GM18517 (cell line): Measurements from ENCODE around the gene MED12L.

ENCODE experiments used
- ATAC-seq: cut with Tn5 transposase; IDR thresholded peaks from one replicate; pipeline ENCODE4 v1.9.1; 2021; ENCODE audit warnings: mild to moderate bottlenecking, moderate library complexity; ENCODE audit not compliant: unreplicated experiment

Gene MED12L

DNA sequence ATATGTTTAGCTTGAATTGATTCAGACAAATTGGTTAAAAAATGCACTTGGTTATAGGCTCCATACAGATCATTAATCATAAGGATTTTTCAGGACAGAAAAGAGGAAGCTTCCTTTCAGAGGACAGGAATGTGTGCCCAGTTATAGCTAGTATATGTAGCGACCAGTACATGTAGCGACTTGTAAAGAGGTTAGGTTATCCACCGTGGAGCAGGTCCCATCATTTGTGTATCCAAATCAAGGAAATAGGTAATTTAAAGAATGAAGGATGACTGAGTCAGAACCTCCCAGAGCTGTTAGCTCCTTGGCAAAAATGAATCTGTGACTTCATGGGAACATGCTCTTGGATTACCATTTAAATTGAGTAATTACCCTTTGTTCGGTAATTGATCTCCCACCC is 314.9 kb downstream of the MED12L start:
- ATAC-seq = no peak

- no peak for ATAC-seq
Observed at GRCh38 chr3:151402349-151402748, 316.9 kb downstream of the MED12L start.

DNA sequence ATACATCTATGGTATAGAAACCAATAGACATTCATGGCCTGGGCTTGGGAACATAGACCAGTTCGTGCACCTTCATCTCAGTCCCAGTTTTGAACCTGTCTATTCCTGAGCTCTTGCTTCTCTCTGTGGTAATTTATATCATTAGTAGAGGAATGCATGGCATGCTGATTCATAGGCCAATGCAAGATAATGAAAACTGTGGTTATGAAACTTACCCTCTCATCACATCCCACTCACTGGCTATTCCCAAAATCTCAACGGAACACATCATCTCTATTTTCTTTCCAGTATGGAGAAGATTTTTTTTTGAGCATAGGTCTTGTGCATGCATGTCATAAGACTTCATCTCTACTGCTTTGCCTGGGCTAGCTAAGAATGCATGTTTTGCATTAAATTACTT is 317.8 kb downstream of the MED12L start:
- ATAC-seq = no peak

DNA sequence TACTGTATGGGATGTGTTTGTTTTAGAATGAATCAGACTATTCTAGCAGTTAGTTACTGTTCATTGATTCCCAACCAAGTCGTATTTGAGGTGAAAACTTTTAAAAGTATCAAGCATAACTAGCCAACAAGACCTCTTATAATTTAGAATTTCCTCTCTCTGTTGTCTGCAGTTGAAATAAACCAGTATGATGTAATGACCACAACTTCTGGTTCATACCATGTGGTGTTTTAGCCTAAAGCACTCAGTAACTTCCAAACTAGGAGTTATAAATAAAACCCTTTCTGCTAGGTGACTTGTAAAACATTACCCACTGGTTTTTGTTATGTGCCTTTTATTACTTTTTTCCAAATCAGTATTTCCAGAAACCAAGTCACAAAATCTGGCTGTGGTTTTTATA is 318.9 kb downstream of the MED12L start:
- ATAC-seq = no peak

- ATAC-seq = no peak
Observed at GRCh38 chr3:151407928-151408327, 322.5 kb downstream of the MED12L start.

- ATAC-seq = no peak
Observed at GRCh38 chr3:151410891-151411559, 325.6 kb downstream of the MED12L start.

DNA sequence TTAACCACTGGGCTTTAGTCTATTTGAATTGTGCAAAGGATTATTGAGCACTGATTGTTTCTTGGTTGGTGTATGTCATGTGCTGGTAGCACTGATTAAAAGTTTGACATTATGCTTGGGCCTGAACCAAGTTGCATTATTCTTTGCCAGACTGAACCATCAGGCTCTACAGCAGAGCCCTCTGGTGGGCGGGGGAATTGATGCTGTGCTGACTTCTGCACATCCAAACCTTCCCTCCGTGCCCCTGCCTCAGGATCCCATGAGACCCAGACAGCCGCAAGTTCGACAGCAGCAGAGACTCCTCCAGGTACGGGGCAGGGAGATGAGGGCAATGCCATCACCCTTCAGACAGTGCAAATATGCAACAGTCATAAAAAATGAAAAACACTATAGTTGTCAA is 327.5 kb downstream of the MED12L start:
- no peak for ATAC-seq

- no peak for ATAC-seq
Observed at GRCh38 chr3:151415289-151415688, 329.8 kb downstream of the MED12L start.

DNA sequence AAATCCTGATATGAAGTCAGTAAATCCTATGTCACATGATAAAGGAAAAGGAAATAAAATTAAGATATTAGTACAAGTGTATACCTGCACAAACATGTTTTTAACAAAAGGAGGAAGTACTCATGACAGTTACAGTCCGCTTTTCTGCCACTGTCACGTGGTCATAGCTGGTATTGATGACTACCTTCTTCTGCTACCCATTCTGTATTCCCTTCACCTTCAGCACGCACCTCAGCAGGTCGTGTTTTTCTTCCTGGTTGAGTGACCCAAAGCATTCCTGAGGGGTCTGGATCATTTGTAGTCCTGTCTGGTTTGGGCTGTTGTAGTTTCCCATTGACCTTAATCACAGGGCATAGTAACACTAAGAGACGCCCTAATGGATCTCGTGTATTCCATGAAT is 334.3 kb downstream of the MED12L start:
- ATAC-seq = no peak

GRCh38 chr3:151421938-151422337 is 336.5 kb downstream of the MED12L start:
- no peak for ATAC-seq

GRCh38 chr3:151423091-151423490 is 337.6 kb downstream of the MED12L start:
- no peak for ATAC-seq

DNA sequence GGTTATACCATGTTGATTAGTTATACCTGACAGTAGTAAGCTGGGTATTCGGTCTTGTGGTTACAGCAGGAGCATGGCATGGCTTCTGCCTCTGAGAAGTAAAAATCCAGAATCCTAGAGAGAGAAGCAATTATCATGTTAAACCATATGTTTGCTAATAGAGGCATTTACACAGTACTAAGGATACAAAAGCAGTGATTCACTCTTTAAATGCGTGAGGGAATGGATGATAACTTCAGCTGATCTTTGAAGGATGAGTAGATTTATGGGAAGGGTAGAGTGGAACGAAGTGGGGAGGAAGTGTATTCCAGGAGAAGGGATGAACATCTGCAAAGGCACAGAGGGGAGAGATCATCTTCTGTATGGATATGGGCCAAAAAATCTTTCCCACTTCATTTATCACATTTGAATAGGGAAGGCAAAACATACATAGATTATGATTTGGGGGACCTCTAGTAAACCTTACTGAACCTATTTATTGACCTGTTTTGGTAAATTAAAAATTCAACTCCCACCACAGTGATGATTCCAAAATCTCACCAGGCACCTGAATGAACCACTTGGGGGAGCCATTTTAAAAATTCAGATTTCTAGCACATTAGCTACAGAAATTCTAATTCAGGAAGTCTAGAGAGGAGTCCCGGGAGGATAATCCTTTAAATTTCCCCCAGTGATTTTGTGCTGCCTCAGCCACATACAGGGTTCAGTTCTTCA is 340.3 kb downstream of the MED12L start:
- ATAC-seq = peak; percentile 28

GRCh38 chr3:151426341-151426657 is 340.8 kb downstream of the MED12L start:
- peak; percentile 75 for ATAC-seq

DNA sequence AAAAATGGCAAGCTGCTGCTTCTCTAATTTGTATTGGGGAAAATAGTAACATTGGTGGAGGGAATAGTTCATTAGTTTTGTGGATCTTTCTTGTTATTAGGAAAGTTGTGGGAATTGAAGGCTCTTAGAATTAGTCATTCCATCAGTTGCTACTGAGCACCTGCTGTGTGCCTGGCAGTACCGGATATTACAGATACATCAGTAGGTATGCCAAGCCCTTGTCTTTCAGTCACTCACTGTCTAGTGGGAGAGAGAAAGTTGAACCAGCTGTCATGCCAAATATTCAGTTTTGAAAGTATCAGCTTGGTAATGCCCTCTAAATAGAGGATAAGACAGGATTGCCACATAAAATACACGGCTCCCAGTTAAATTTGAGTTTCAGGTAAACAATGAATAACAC is 342.9 kb downstream of the MED12L start:
- ATAC-seq = no peak

GRCh38 chr3:151430821-151431484 is 345.5 kb downstream of the MED12L start:
- ATAC-seq = no peak

DNA sequence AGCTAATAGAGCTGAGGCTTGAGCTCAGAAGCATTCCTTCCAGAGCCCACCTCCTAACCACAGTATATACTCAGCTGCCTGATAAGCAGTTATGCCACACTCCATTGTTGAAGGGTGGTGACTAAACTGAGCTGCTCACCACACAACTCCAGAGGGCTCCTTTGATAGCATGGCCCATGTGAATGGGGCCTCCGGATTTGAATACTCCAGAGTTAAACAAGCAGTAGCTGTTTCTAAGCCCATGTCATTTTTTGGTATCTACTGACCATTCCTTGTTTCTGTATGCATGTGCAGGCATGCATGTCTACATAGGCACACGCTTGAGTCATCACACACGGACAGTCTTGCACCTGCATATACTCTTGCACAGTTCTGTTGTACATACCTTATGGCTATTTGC is 346.5 kb downstream of the MED12L start:
- no peak for ATAC-seq

- ATAC-seq = no peak
Observed at GRCh38 chr3:151432616-151433372, 347.3 kb downstream of the MED12L start.

DNA sequence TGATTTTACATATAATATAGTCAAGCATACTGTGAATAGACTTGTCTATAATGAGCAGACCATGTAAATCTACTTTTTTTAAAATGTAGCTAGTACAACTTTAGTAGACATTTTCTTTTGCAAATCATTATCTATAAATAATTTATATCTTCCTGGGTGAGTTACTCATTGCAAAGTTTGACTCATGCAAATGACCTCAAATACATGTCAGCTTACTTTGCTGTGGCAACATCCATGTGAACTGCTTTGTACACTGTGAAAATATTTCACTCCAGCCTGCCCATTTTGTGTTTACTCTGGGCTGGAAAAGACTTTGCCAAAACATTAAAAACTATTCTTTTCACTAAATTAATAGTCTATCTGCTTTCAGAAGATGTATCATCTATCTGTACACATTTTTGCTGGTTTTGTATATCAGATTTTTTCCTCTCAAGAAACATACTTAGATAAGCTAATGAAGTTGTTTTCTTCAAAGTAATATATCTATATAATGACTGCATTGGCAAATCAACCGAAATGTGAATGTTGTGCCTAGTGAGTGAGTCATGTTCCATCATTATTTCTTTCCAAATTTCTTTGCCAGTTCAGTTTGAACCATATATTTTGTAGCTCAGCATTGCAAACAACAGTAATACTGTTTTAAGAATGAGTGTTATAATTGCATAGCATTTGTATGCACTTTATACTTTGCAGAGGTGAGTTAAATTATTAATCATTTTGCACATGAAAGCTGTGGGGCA is 348.9 kb downstream of the MED12L start:
- ATAC-seq = no peak

DNA sequence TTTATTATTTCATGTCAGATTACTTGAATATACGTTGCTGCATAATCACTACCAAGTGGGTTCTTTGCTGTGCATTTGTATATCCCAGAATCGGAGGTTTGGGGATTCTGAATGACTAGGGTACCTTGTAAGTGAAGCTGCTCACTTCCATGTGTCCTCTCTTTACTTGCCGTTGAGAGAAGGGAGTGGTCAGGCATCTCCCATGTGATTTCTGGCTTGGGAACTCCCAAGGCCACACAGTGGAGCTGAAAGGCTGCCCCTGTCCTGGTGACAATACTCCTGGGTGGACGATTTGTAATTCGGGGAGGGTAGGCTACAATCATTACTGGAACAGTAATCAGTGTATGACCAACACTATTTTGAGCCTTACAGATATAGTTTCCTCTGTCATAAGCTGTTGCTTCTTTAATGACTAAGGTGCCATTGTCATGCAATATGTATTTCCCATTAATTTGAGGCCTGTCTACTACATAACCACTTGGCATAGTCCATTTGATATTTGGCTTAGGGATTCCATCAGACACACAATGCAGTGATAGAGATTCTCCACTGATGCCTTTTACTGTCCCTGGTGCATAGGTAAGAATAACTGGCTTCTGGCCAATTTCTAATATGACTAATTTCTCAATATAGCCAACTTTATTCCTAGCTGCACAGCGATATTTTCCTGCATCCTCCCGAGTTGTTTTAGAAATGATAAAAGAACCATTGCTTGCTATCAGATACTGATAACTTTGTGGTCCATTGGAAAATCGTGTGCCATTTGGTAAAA is 351.4 kb downstream of the MED12L start:
- no peak for ATAC-seq

DNA sequence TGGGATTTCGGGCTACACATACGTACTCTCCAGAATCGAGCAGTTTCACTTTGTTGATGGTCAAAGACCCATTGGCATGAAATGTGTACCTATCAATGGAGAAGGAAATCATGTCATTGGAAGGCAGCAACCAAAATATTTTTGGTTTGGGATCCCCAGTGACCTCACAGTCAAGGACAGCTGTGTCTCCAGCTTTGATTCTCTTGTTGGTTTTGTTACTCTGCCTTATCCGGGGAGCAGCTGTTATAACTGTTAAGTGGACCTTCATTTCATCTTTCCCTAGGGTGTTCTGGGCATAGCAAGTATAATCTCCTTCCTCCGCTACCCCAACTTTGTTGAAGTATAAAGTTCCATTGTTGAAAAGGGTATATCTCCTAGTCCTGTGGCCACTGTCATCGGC is 352.4 kb downstream of the MED12L start:
- ATAC-seq = no peak
